HCEC 1CT (cell line): ENCODE data around the gene ROBO2.

ENCODE experiments used
- DNase-seq: peaks from one replicate; pipeline ENCODE4 v3.0.0-alpha.2; 2017

ROBO2 gene

DNA sequence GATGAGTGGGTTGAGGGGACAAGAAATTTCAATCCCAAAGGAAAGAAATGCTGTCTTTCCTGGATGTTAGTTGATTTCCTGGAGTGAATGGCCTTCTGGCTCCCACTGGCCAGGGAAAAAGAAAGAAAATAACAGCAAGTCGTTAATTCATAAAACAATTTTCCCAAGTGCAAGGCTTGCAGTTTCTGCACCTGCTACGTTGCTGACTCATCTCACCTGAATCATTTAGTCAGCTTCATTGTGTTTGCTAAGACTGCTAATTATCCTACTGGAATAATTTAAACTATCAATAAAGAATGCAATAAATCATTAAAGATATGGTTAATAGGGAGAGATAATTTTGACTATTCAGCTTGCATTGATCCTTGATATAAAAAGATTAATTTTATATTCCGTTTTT is 387.6 kb downstream of the ROBO2 start:
- DNase-seq: no peak

DNA sequence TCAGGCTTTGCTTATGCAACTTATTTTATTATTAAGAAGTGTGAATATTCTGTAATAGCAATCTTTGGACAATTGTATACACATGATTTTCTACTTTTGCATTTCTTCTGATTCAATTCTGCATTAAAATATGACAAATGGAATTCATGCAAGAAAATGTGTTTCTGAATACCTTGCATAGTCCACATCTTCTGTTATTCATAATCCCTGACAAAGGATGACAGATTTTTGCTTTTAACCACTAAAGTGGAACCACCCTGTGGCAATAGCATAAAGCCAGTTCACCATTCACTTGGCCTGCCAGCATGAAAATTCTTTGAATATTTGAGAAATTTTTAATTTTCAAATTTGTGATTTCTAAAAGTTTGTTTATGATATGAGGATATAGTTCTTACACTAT is 397.0 kb downstream of the ROBO2 start:
- DNase-seq: no peak

DNA sequence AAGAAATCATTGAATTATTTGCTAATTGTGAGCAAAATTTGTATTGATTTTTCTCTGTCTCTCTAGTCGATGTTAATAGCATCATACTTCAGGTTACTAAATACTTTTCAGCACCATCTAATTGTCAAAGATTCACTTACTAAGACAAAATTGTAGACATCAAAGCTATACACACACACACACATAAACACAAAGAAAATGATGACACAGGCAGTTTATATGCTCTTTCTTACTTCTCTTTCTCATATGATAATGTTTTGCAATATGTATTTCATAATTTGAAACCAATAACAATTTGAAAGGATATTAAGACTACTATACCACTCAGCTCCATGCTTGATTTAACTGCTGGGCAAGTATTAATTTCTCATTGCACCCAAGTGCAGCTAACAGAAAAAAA is 406.2 kb downstream of the ROBO2 start:
- DNase-seq: no peak

DNA sequence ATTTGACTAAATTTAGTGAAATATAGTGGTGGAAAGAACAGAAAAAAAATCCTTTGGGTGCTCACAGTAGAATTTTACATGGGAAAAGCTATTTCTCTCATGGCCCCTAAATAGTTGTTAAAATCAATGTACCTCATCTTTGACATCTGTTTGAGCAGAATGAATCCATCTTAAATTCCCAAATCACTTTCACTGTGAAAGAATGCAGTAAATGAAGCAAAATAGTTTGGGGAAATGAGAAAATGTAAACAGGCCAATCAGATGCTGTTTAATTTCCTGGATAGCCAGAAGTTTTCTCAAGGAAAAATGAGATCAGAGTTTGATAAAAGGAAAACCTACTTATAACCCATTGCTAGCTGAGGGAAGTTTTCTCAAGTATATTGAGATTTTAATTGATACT is 406.9 kb downstream of the ROBO2 start:
- no peak for DNase-seq

DNA sequence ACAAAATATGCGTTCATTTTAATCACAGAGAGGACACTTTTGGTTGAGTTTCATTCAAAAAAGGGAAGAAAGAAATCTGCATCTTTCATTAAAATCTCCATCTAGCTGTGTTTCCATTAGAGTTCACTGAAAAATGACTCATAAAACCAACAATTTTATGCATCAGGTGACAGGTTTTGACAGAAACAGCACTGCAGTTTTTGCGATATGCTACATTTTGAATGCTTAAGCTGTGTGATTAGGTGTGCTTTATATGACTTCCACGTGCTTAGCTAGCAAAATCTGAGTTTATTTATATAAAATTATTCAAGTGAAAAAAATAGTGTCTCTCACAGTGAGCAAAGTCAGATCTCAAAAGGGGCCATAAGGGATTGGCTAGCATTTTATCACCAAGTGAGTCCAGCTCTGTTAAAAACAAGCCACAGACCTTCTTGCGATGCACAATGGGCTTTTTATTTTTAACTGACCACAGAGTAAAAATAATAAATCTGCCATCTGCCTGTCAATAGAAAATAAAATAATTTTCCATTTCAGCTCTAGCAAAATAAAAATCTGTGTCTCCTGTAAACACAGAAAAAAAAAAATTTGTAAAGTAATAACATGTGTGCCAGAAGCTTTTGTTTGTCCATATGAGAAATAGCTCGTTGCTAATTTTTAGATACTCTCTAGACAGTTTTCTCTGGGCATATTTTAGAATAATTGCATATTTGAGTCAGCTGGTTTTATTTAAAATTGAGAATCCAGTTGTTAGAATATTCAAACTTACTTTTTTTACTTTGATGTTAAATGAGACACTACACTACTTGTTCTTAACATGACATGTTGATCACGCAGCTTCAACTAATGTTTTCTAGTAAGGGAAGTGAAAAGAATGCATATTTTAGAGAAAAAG is 409.8 kb downstream of the ROBO2 start:
- no peak for DNase-seq

DNA sequence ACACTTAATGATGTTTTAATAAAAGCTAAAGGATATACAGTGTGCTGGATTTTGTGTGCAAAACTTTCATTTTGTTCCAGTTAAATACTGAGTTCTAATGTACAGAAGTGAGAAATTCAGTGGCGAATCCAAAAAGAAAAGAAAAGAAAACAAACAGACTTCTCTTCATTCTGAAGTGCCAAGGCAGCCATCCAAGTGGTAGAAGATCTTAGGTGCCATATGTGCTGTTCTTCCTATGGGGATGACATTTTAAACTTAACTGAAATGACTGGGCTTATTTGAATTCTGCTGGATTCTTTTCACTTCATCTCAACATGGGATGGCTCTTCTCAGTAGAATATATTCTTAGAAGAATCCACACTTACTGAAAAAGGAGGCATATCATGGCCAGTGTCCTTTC is 416.5 kb downstream of the ROBO2 start:
- DNase-seq: no peak

DNA sequence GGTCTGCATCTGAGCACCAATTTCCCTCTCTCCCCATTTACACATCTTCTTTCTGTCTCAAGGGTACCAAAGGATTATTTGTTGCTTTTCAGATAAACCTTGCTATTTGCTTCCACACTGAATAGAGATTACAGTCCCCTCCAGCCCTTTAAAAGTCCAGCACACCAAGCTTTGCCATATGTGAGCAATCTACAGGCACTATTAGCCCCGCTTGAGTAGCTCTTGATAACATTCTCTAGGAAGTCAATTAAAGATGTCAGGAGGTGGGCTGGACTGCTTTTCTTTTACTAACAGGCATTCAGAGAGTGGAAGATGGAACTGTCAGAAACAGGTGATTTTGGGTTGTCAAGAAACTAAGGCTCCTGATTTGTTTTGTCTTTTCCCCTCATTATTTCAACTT is 417.0 kb downstream of the ROBO2 start:
- DNase-seq: no peak

DNA sequence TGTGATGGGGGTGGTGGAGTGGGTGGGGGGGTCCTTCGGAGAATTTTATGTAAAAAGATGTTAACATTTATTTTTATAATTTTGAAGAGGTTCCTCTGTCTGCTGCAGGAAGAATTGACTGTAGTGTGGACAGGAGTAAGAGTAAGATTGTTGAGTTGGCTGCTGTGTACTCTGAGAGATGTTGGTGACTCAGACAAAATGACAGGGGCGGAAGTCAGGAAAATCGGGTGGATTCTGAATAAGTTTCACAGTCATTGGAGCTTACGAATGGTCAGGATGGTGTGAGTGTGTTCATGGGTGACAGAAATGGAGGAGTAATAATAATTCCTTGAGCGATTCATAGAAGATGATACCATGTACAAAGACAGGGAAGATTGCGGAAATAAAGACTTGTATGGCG is 420.0 kb downstream of the ROBO2 start:
- no peak for DNase-seq

DNA sequence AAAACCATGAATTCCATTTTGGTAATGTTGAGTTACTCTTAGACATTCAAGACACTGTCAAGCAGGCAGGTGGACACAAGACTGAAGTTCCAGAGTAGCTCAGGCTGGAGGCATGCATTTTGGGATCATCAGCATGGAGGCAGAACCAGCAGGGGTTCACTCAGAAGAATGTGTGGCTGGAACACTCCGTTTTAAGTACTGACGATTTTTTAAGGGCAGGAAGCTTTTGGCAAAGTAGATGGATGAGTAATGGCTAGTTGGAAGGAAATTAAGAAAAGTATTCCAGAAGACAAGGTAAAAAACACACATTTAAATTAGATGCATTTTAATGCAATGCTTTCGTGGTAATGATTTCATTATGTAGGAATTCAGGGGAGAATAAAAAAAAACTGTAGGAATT is 420.4 kb downstream of the ROBO2 start:
- peak; percentile 26 for DNase-seq

DNA sequence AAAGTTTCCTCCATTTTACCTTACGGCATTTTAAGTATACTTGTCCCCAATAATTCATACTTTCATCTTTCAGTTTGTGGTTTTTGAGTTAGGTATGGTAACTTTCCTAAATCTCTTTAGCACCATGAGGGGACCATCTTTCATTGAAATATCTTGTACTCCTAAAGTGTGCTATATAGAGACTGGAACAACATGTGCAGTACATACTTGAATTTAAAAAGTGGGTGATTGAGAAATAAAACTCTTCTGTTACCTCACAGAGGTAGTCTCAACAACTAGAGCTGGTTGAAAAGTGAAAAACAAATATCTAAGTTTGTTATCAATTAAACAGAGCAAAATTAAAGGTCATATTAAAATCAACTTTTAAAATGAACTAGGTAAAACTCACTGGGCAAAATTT is 423.1 kb downstream of the ROBO2 start:
- DNase-seq: no peak

DNA sequence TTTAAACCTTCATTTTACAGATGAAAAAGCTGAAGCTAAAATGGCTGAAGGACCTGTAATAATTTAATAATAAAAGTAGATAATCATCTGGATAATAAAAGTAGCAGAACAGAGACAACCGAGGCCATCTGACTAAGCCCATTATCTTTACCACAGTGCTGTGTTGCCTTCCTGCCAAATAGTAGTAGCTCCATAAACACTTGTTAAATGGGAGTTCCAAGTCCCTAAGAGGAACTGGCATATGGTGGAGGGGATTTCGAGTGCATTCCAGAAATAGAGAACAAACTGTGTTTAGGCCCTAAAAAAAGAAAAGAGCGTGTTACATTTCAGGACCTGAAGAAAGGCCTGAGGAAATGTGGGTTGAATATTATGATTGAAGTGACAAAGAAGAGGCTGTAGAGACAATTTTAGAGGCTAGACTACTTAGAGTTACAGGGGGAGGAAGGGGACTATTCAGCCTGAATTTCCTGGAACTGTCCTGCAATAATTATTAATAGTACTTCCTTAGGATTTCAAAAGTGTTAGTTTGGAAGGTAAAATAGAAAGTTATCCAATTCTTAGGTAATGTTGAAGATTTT is 424.3 kb downstream of the ROBO2 start:
- no peak for DNase-seq

DNA sequence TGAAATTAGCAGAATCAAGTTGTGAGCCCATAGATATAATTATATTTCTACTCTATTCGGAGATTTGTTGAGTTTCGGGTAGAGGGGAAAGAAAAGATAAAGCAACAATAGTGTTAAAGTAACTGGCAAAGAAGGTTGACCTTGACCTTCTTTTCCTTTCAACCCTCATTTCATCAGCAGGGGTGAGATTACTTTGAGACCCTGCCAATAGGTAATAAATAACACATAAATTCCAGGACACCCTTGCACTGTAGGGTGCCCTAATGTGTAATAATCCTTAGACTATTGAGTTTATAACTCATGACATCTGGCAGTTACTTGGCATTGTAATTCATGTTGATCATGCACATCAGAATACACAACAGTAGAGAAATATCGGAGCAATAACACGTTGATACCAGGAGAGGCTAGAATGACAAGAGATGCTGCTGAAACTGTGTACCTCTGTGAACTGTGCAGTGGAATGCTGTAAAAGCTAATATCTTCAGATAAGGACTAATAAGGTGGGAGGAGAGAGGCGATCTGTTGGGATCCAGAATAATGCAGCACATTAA is 426.7 kb downstream of the ROBO2 start:
- no peak for DNase-seq

DNA sequence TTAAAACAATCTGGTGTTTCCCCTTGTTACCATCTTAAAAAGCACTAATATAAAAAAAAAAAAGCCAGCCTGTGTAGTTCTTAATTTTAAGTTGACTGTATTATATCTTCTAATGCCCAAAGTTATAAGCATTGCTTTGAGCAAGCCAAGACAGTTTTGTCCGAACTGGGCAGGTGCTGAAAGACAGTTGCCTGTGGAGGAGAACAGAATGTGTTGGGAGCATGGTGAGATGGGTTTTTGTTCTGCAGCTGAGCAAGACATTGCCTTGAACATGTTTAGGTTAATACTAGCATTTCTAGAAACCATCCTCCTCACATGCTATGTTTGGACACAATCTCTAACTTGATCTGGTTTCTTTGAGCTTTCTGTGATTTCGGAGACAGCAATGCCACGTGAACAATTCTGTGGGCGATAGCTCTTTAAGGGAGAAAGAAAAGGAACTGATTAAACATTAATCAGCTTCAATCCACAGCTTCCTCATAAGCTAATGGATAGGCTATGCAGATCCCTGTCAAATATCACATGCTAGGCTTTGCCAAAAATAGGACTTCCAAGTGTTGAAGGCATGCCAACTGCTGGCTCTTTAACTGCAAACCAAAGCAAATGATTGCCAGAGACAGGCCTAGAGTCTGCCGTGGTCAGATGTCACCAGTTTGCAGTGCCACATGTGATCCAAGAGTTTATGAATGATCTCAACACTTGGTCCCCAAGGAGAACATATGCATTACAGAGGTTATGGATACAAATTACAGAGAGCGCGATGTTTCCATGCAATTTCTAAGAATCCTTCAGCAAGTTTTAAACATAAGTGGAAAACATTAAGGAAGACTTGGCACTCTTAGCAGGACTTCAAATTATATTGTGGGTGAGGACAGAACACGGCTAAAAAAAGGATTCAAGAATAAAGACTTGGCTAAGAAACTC is 428.1 kb downstream of the ROBO2 start:
- peak; percentile 9 for DNase-seq

DNA sequence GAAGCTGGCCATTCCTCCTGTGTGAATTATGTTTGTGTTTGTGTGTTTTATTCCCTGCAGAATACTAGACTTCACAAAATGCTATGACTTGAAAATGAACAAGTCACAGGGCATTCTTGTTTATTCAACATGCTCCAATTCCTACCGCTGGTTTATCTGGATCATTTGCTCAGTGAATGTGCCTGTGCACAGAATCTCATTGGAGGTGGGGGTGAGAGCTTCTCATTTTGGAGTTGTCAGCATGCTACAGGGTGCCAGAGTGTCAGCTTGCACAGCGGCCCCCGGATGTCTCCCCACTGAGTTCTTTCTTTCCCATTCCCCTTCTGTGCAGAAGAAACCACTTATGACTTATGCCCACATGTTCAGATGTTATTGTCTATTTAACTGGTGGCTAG is 428.7 kb downstream of the ROBO2 start:
- DNase-seq: no peak

DNA sequence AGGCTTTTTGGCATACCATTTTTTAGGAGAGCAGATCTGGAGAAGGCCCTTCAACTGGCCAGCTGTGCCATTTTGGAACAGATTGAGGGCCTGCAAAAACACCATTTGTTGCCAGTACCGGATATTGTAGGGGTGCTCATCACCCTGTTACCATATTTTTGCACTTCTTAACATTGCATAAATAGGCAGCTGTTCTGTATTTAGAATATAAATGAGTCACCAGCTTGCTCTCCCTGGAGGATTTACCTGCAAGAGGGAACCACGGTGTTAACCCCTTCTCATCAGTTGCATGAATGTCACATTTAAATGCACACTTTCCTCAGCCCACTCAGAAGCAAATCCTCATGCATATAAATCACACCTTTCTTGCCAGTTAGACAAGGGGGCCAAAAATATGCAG is 435.6 kb downstream of the ROBO2 start:
- no peak for DNase-seq

DNA sequence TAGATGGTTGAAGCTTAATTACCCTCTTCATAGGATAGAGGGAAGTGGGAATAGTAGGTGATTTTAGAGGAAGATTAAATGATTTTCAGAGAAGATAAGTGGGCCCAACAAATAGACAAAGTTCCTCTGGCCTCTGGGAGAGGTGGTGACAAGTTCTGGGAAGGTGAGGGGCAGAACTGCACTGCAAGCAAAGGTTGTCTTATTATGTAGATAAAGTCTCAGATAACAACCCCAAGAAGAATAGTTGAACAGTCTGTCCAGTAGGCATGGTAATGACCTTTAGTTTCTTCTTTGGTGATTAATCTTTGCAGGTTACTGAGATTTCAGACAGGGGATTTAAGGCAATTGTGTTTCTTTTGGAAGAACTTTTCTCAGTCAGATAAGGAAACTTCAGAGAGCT is 439.1 kb downstream of the ROBO2 start:
- no peak for DNase-seq

DNA sequence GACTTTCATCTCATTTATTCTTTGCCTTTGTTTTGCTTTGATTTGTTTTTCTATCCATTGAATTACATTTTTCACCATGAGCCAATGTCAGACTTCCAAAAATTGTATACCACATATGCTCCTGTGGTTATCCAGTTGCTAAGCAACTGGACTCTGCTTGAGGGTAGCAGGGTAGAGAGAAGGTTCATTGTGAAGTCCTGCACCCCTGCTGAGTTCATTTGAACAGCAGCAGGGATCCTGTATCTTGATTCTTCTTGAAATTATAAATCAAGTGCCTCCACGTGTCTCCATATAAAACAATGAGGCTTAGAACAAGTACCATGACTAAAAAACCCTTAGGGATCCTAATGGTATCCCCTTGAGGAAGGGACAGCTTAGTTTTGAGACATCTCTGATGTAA is 449.3 kb downstream of the ROBO2 start:
- no peak for DNase-seq

DNA sequence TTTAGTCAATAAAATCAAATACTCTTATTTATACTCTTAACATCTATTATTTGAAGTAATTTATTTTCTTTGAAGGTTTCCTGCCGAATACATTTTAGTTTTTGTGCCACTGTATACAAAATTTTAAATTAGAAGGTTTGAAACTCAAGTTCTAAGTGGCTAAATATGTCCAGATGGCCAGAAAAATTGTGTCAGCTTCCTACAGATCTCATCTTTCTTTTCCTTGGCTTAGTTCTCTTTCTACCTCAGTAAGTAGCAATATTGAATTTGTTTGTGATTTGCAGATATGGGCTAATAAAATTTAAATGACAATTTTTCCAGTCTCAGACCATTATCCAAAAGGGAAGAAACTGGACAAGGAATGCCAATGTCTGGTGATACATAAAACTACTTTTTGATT is 452.1 kb downstream of the ROBO2 start:
- no peak for DNase-seq

DNA sequence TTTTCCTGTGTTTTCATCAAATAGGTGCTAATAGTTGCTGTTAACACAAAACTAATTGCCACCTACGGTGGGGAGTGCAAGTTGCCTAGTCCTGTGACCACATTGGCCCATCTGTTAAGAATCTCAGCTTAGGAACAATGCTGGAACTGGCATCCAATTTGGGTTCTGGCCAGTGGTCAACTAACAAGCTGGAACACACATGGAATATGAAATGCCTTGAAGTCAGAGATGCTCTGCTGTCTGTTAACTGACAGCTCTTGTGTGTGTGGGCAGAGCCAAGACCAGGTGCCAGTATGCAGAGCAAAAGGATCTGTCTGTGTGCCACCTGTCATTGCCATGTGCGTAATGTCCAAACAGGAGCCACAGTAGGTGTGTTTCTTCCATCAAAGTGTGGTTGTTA is 460.8 kb downstream of the ROBO2 start:
- DNase-seq: no peak

DNA sequence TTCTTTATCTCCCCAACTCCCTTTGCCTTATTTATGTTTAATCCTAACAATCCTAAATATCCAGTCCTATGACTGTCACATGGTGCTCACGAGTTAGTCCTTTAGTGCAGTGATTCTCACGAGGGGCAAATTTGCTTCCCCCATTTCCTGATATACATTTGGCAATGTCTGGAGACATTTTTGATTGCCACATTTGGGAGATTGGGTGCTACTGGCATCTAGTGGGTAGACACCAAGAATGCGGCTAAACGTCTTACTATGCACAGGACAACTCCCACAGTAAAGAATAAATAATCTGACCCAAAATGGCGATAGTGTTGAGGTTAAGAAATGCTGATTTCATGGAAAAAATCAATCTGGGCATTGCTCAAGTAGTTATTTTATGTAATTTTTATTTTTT is 466.5 kb downstream of the ROBO2 start:
- no peak for DNase-seq

DNA sequence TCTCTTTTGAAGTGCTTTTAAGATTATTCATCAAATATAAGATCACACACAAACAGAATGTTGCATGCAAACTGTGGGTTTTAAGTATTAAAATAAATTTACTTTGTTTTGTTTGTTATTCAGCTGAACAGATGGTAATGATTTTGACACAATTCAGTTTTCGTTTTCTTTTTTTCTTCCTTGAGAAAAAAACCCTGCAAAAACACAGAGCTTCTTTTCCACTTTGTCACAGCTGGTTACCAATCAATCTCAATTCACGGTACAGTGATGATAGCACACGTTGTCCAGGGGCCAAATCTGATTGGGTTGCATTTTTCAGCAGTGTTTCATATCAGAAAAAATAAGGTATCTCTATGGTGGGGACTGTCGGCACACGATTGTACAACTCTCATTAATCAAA is 473.6 kb downstream of the ROBO2 start:
- no peak for DNase-seq

DNA sequence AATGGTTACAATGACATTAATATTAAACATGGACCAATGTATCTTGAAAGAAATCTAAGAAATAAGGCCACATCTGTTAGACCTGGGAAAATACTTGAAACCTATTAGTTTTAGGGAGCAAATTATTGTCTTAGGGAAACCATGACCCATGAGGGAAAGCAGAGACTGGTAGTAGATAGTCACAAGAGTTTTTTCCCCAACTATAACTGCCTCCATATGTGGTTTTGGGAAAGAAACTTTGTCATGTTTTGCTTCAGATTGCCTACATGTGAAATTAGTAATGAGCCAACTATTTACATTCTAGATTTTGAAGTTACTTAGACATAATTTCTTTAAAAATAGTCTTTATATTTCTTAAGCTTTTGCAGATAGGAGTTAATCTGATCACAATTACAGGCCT is 474.9 kb downstream of the ROBO2 start:
- no peak for DNase-seq

DNA sequence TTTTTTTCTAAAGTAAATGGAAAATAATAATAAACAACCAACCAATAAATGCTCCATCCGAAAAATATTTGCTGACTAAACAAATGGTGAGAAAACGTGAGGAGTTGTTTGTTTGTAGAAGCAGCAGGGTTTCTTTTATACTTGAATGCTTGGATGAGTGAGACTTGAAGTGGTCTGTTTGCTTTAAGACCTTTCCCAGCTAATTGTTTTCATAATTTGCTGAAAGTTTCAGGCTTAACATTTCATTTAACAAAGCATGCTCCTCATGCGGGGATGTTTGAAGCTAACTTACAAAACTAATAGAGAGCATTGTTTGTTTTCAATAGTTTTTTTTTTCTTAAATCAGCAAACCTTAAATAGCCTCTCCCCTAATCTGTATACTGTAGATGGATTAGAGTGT is 484.6 kb downstream of the ROBO2 start:
- DNase-seq: no peak
